Testis (tissue), 2 donors: ENCODE data around the gene KRTAP20-3.

Experiments
- CTCF ChIP-seq, 3 experiments: fragments of 450-650 bp in 2 of 3; fragments of 200-600 bp in 1 of 3; sonication (generic) in 1 of 3; IDR thresholded peaks; one replicate each; pipeline ENCODE4 v1.5.1; 2016 to 2019; ENCODE audit warnings: antibody characterized with exemption in 3 of 3, mild to moderate bottlenecking in 2 of 3, moderate library complexity in 1 of 3
- POLR2A ChIP-seq: fragments of 450-650 bp; IDR thresholded peaks from one replicate; pipeline ENCODE4 v1.6.1; 2017; ENCODE audit warnings: antibody characterized with exemption, mild to moderate bottlenecking, moderate library complexity

GRCh38 chr21:30642564-30642963 lies at the start of gene KRTAP20-3:
- TF ChIP-seq CTCF (IDR thresholded peaks at IDR 0.05): no peak
- no peak for TF ChIP-seq POLR2A
